SHP77 (cell line): Measurements from ENCODE around the gene TMEM35B.
A peak's percentile ranks its signal among the peaks of the same experiment; 100 is the strongest.
"Not testable (repeated sequence)": the region's sequence is repeated elsewhere in the genome, so short reads cannot be mapped to it uniquely, and the experiment has no call there.

Source experiments
- DNase-seq, 2 experiments: peaks; one replicate each; lab custom pipeline; 2025; lab: John Stamatoyannopoulos, UW

Gene TMEM35B

DNA sequence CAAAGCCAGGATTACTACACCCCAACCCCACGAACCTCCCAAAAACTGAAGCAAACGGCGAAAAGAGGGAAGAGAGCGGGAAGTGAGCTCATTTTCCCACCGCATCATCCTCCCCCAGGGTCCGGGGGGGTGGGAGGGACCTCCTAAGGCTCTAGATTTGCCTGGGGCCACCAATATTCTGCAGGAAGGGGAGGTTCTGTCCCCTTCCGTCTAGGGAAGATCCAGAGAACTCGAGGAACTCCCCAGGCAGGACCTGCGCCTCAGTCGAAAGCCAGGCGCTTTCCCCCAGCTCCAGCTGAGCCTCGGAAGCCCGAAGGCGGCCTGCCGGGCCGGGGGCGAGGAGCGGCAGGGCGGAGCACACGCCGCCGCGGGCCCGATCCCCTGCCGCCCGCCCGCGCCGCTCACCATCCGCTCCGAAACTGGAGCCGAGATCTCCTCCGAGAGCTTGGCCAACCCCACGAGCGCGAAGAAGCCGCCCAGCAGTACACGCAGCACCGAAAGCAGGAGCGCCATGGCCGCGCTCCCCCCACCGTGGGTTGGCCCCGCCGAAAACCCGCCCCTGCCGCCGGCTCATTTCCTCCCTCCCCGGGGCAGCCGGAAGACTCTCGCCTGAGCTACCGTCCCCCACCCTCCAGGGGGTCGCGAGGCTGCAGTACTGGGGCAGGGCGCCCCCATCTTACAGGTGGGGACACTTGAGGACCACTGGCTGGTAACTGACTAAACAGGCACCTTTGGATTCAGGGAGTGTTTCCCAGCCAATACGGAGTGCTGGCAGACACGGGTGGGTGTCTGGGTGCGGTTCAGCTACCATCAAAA, at the start of gene TMEM35B:
TSS of gene TMEM35B (minus strand) at position 555 of the 816 bp plus-strand sequence. CDS start at position 513, 42 bp downstream.
- DNase-seq = peak in 1 of 2 experiments; percentile 34

- DNase-seq = no peak
Observed at GRCh38 chr1:35033346-35033745, 48.2 kb upstream of the TMEM35B start.

- no peak for DNase-seq
Observed at GRCh38 chr1:35032384-35032739, 47.2 kb upstream of the TMEM35B start.

- DNase-seq = peak in 1 of 2 experiments; percentile 1
Observed at GRCh38 chr1:35030756-35031446, 45.8 kb upstream of the TMEM35B start.

- DNase-seq = no peak
Observed at GRCh38 chr1:35030338-35030737, 45.2 kb upstream of the TMEM35B start.

- no peak for DNase-seq
Observed at GRCh38 chr1:35029761-35030160, 44.6 kb upstream of the TMEM35B start.

GRCh38 chr1:35016406-35016805, 31.3 kb upstream of the TMEM35B start:
- DNase-seq = no peak

- no peak for DNase-seq
Observed at GRCh38 chr1:35014486-35014885, 29.3 kb upstream of the TMEM35B start.

- DNase-seq = no peak
Observed at GRCh38 chr1:35005711-35006110, 20.6 kb upstream of the TMEM35B start.

DNA sequence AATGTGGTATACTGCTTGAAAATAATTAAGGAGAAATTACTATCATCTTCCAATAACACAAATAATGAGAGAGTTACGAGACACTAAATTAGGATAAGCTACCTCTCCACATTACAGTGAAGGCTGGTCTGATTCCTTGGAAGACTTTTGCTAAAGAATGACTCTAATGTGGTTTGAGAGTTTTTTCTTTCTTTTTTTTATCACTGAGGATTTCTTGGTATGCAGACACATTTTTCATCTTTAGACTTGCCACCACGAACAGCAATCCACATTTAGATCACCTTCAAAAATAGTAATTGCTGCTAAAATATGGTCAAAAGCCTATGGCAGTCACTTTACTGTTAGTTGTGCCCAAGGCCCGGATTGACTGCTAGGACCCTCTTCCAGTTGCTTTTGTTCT, 16.6 kb upstream of the TMEM35B start:
- no peak for DNase-seq

GRCh38 chr1:34994878-34995277, 9.7 kb upstream of the TMEM35B start:
- no peak for DNase-seq

DNA sequence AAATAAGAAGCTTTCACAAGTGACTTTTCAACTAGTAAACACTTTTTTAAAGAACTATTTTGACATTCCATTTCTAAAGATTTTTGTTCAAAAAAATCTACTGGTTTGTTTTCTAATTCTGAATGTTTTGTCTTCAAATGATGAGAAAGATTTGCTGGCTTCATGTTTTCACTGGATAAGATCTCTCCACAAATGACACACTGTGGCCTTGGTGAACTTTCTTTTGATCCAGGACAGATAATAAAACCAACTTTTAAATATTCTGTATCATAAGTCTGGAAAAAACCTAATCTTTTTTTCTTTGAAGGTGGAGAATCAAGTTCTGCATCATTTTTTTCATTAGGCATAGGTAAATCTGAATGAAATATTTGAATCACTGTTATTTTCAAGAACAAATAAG, 3.4 kb upstream of the TMEM35B start:
- no peak for DNase-seq

- DNase-seq = no peak
Observed at GRCh38 chr1:34988147-34988546, 3.0 kb upstream of the TMEM35B start.

GRCh38 chr1:34987018-34987417, 1.9 kb upstream of the TMEM35B start:
- no peak for DNase-seq

DNA sequence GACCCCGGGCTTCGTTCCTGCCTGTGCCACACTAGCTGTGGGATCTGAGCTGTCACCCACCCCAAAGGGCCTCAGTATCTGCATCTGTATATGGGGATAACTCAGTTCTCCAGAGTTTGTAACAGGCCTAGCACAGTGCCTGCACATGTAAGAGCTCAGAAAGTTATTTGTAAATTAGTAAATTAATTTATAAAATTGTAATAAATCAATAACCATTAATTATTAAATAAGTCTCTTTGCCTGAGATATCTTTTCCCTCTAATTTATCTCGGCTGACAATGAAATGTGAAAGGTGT, 410 bp upstream of the TMEM35B start:
- not testable (repeated sequence) for DNase-seq

DNA sequence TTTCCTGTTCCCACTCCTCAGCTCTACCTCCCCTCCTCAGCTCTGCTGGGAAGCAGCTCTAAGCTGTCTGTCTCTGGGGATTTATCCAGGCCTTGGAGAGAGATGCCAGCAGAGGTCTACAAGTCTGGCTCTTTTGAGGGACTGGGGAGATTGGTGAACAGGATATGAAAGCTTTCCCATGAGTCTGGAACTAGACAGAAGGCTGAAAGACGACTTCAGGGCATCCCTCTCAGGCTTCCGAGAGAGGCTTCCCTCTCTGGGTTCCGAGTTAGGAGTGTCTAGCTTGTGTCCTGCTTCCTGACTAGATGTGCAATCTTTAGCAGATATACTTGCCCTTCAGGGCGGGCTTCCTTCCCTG, 733 bp downstream of the TMEM35B start:
- DNase-seq = peak in 1 of 2 experiments; percentile 14

DNA sequence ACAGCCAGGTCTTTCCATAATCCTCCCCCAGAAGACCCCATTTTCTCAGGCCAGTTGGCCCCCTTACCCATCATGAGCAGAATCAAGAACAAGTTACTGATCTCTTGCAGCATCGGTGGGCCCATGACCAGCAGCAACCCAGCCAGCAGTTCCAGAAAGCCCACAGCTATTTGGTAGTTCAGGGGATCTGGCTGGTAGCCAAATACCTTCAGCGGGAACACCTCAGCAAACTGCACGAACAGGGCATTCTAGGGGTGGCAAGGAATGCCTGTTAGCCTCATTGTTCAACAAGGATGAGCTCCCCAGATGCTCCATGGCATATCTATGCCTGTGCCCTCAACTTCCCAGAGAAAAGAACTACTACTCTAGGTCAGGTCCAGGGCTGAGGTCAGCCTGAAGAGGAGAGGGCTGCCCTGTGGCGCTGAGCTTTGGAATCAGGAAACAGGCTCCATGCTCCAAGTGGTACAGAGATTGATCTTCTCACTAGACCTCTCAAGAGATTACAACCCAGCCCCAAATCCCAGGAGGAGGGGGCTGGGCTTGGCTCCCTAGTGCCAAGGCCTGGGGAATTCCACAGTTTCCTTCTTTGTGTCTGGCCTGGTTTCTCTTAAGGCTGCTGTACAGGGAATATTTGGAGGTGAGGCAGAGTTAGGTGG, 1.3 kb downstream of the TMEM35B start:
- peak in 1 of 2 experiments; percentile 2 for DNase-seq

GRCh38 chr1:34982820-34983376, 2.2 kb downstream of the TMEM35B start:
- DNase-seq = no peak

DNA sequence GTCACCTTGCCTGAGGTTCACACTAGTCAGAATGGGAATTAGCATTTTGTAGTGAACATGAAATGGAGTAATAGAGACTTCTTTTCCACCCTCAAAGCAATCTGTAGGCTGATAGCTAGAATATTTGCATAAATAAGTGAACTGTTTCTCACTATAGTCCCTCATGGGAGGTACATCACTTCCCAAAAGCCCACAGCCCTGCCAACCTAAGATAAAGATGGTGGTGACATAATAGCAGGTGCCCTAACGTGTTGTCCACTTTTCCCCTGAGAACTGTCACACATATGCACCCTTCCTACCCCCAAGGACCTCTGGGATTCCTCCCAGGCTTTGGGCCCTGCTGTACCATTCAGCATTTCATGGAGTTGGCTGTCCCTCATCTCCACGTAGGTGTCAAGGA, 4.4 kb downstream of the TMEM35B start:
- no peak for DNase-seq

- no peak for DNase-seq
Observed at GRCh38 chr1:34978921-34979320, 6.2 kb downstream of the TMEM35B start.

DNA sequence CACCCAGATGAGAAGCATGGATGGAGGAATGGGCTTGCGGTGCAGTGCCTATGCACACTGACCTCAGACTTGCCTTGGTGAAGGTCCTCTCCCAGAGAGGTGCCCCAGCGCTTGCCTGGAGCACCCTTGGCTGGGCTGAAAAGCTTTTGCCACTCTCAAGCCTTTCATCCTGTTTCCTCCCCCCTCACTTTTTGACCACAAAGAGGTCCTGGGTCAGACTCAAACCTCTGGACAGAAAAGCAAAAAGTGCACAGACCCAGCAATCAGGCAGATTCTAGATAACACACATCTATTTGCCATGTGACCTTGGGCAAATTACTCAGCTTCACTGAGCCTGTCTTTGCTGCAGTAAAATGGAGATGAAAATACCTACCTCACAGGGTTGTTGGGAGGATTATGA, 7.3 kb downstream of the TMEM35B start:
- DNase-seq = no peak

DNA sequence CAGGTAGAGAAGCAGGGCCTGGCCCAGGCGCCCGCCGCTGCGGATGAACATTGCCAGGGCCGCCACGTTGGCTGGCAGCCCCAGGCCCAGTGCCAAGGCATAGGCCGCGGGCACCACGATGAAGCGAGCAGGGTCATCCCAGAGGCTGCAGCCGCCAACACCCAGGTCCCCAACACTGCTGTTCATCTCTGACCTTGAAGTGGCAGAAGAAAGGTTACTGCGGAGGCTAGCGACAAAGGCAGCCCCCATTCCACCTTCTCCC, 8.0 kb downstream of the TMEM35B start:
- DNase-seq = no peak
